CMK (cell line): ENCODE results near the gene NOB1.

Source experiments
- DNase-seq: peaks from one replicate; pipeline ENCODE4 v3.0.0-alpha.2; 2010; ENCODE audit warnings: low read depth

The NOB1 gene

DNA sequence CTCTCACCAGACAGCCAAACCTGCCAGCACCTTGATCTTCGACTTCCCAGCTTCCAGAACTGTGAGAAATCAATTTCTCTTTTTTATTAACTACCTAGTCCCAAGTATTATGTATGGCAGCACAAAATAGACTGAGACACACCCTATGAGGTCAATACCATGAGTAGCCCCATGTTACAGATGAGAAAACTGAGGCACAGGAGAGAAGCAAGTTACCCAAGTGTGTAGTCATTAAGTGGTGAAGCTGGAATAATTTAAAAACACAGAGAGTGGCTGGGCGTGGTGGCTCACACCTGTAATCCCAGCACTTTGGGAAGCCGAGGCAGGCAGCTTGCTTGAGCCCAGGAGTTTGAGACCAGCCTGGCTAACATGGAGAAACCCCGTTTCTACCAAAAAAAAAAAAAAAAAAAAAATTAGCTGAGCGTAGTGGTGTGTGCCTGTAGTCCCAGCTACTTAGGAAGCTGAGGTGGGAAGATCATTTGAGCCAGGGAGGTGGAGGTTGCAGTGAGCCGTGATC, 33.2 kb downstream of the NOB1 start:
- DNase-seq, result no peak

DNA sequence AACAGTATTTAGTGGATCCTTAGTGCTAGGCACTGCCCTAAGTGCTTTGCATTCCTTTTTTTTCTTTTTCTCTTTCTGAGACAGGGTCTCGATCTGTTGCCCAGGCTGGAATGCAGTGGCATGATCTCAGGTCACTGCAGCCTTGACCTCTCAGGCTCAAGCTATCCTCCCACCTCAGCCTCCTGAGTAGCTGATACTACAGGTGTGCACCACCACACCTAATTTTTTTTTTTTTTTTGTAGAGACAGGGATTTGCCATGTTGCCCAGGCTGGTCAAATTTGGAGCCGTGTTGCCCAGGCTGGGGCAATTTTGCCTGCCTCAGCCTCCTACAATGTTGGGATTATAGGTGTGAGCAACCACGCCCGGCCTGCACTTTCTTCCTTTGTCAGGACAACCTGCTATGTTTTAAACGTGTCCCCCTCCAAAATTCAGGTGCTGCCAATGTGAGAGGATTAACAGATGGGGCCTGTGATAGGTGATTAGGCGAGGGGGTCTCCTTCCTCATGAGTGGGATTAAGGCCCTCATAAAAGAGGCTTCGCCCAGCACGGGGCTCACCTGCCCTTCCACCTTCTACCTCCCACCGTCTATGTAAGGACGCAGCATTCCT, 33.8 kb downstream of the NOB1 start:
- DNase-seq, result no peak

DNA sequence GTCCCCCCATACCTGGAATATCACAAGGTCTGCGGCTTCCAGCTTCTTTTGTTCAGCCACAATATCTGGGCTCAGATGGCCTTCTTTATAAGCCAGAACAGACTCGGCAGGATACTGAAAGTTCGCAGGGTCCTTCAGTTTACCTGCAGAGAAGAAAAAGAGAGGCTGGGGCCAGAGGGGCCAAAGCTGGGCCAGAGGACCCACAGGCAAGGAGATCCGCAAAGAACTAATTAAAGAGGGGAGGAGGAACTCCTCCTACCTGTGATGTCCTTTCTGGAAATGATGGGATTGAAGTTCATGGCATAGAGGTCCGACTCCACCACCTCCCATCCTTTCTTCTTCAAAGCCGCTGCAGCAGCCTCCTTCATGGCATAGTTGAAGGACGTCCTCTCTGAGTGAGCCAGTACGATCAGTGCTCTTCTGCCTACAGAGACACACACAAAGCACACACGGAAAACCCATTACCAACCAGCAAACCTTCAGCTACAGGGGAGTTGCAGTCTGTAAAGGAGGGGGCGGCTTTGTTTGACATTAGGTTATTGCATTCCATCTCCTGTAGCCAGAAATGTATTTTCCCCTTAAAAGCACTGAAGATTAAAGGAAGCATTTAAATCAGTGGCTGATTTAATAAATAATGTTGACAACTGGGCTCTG, 36.5 kb downstream of the NOB1 start:
- no peak for DNase-seq

DNA sequence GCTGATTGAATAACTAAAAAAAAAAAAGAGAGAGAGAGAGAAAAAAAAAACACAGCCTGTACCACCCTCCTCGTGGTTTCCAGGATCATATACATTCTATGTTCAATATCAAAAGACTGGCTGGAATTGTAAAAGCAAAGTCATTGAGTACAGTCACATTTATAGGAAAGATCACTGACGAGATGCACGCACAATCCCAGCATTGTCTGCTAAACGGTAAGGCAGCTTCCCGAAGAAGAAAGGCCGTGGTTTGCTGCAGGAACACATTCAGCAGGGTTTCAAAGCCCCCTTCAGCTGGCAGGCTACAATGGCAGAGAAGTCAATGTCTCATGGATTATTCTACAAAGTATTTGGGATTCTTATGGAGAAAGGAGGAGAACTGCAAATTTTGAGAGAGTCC, 37.7 kb downstream of the NOB1 start:
- no peak for DNase-seq

DNA sequence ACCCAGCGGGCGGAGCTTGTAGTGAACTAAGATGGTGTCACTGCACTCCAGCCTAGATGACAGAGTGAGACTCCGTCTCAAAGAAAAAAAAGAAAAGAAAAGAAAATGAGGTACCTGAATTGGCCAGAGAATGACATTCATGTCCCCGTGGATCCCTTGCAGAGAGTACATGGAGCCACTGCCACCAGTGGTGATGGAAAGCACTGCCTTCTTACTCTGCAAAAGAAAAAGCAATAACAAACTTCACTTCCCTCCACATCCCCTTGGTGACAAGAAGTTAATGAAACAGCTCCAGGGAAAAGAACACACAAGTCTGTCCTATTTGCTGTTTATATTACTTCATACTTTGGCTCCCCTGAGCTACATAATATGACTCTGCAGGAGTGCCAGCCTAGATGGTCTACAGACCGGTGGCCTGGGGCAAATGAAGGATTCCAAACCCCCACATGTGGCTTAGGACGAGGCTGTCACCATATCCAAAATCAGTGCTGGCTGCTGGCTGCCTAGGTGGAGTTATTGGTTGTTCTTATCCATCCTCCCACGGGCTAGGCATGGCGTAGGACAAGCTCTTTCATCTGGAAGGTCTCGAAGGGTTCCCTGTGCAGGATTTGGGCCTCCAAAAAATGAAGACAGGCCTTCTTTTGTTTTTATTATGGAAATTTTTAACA, 41.7 kb downstream of the NOB1 start:
- DNase-seq, result no peak

DNA sequence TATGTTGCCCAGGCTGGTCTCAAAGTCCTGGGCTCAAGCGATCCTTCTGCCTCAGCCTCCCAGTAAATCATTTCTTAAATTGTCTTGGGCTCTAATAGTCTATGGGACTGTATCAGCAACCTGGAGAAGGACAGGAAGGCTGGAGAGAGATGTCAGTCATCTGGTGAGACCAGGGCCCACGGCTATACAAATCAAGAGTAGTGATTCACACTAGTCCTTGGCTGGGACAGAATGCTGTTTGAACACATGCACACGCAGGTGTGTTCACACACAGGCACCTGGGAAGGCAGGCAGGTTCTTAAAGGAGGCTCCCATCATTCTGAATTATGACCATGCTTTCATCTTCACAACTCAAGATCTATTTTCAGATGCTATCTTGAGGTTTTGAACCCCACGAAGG, 42.4 kb downstream of the NOB1 start:
- no peak for DNase-seq

DNA sequence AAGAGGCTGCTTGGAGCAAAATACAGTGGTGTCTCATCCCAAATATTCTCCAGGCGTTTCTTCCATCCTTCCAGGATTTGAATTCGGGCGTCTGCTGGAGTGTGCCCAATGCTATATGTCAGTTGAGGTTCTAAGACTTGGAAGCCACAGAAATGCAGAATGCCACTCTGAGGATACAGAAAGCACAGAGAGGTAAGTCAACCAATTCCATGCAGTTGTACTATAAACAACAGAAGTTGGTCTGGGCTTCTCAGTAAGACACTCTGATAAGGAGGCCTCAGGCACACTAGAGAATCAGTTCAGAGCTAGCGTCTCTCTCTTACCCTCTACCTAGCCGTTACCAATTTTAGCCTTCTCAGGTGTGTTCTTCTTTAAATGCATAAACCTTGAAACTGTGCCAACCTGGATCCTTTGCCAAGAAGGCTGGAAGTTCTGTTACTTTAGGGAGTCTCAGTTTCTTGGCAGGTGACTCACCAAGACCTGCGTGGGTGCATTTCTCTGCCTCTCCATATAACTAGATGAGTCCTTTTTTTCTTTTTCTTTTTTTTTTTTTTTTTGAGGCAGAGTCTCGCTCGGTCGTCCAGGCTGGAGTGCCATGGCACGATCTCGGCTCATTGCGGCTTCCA, 43.5 kb downstream of the NOB1 start:
- no peak for DNase-seq

DNA sequence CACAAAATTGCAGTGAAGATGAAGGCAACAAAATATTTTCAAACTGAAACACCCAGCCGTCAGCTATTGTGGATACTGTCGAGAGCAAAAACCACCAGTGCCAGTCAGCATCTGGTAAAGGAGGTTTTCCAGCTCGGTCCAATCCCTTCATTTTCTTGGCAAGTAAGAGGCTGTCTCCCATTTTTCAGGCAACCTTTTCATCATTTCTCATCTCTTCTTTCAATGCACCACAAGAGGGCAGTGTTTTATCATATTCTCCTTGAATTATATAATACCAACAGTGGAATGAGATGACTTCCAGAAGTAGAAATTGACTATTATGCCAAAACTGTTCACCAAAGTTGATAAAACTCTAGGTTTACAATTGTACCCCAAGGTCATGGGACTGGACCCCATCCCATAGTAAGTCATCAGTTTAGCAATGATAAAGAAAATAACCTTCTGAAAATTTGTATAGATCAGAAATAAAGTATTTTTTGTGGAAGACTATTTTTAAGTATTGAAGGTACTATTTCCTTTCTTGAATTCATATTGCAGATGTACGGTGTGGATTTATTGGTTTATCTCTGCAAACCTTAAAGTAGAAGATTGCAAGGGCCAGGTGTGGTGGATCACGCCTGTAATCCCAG, 45.2 kb downstream of the NOB1 start:
- no peak for DNase-seq

DNA sequence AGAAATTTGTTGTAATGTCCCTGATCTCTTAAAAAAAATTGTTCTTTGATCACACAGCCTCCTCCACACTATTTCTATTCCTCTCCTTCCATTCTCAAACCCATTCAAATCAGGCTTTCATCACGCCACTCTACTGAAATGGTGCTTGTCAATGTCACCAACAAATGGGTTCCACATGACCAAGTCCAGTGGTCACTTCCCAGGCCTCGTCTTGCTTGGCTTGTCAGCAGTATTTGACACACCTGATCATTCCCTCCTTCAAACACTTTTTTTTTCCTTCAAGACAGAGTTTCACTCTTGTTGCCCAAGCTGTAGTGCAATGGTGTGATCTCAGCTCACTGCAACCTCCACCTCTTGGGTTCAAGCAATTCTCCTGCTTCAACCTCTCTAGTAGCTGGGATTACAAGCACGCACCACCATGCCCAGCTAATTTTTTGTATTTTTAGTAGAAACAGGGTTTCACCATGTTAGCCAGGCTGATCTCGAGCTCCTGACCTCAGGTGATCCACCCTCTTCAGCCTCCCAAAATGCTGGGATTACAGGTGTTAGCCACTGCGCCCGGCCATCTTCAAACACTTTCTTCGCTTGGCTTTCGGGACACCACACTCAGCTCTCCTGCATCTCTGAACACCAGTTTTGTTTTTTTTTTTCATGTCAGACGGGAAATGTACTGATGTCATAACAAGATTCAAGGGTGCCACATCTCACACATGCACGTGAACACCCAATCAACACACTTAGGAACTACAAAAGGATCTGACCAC, 46.6 kb downstream of the NOB1 start:
- no peak for DNase-seq

DNA sequence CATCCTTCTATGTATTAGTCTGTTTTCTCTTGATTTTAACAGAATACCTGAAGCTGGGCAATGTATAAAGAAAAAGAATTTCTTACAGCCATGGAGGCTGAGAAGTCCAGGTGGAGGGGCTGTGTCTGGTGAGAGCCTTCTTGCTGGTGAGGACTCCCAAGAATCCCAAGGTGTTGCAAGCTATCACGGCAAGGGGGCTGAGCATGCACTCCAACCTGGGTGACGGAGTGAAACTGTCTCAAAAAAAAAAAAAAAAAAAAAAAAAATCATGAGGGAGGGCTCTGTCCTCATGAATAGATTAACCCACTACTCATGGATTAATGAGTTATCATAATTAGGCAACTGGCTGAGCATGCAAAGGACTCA, 47.8 kb downstream of the NOB1 start:
- no peak for DNase-seq

DNA sequence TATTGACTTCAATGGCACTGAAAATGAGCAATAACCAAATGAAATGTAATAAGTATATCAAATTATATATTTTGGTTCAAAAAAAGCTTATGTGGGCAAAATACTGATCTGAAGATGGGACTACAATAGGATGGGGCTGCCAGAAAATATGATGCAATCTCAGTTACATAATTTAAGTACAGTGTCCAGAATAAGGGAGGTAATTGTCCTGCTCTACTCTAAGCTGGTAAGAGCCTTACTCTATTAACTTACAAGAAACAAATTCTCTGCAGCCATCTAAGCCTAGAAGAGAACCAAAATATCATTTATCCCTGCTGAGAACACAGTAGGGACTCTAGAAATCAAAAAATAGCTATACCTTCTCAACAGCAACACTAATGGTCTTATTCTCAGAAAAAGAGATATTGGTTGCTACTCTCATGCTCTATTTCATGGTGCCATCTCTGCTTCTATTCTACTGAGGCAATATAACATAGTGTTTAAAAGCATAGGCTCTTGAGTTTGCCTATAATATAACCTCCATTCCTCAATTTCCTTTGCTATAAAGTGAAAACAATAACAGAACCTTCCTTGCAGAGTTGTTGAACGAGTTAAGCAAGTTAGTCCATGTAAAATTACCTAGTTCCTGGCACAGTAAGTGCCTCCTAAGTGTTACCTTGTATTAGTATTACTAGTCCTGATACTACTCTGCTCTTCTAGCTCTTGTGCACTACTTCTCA, 48.3 kb downstream of the NOB1 start:
- no peak for DNase-seq

DNA sequence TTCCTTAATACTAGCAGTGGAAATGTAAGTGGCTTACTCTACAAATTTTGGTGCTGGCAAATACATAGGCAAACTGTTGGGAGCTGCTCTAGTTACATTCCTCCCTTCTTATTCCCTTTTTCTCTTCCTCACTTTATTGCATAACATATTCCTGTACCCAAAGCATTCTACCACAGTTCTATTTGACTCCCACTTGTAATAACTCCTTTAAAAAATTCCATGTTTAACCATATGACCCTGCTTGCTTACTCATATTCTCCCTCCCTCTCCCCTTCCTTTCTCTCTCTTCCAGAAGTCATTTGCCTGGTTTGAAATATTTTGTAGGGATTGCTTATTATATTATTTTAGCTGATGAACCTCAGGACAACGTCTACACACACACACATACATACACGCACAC, 51.1 kb downstream of the NOB1 start:
- no peak for DNase-seq

DNA sequence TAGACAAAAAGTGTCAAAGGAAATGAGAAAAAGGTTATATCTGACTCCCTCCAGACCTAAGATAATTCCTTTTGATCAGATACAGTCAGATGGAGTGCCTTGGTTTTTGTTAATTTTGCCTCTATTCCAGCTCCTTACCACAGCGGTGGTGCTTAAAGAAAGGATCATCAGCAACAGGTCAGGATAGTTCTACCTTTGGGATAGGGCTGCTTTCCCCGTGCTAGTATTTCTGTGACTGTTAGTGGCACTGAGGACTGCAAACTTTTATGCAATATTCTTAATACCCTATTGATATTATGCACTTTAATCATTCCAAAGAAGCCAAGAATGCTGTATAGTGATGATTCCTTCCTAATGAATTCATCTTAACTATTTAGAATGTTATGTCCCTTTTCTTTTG, 52.9 kb downstream of the NOB1 start:
- DNase-seq, result no peak

DNA sequence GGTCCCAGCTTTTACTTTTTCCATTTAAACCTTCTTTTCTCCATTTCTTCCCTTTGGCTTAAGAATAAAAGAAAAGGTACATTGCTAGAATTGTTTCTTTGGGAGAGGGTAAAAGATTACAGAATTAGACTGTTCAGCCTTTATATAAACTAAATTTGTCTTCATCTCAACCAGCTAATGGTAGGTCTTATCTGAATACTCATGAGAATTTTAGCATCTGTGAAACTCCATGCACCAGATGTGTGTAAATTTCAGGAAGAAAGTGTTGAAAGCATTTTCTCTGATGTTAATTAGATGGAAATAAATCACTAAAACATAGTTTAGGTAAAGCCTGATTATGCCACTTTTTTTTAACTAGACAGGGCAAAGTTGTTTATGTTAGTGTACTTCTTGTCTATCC, 53.3 kb downstream of the NOB1 start:
- DNase-seq, result no peak

DNA sequence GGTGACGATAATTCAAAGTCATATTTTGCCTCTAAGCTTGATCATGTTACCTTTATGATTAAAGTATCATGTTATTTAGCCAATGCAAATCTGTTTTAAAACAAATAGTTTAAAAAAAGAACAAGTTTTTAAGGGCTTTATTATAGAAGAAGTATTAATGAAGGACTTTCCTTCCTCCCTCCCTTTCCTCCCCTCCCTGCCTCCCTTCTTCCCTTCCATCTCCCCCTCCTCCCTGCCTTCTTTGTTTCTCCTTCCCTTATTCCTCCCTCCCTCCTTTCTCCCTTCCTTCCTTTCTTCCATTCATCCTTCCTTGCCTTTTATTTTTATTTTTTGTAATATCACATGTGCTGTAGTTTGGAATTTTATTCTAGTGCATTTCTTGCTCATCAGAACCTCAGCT, 54.8 kb downstream of the NOB1 start:
- DNase-seq, result no peak

DNA sequence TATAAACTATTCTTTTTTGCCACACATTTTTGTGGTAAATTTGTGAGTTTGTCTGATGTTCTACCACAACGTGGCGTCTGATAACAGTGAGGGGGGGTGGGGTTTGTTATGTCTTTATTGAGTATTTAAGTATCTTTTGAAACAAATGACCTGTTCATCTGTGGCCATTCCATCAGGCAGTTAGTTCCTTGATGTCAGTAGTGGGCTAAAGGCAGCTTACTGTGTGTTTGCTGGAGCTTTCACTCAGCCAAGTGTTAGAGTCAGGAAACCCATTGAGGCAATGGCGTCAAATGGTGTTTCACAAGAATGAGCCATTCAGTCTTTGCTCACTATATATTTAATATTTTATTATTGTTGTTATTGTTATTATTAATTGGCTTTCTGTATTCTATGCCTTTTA, 56.3 kb downstream of the NOB1 start:
- no peak for DNase-seq

DNA sequence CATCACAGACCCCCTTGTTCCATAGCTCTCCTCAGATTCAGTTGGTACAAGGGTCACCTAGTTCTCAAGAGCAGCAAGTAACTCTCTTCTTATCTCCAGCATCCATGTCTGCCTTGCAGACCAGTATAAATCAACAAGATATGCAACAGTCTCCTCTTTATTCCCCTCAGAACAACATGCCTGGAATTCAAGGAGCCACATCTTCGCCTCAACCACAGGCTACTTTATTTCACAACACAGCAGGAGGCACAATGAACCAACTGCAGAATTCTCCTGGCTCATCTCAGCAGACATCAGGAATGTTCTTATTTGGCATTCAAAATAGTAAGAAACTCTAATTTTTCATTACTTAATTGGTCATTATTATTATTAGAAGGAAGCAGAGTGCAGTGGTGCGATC, 60.8 kb downstream of the NOB1 start:
- DNase-seq, result no peak

DNA sequence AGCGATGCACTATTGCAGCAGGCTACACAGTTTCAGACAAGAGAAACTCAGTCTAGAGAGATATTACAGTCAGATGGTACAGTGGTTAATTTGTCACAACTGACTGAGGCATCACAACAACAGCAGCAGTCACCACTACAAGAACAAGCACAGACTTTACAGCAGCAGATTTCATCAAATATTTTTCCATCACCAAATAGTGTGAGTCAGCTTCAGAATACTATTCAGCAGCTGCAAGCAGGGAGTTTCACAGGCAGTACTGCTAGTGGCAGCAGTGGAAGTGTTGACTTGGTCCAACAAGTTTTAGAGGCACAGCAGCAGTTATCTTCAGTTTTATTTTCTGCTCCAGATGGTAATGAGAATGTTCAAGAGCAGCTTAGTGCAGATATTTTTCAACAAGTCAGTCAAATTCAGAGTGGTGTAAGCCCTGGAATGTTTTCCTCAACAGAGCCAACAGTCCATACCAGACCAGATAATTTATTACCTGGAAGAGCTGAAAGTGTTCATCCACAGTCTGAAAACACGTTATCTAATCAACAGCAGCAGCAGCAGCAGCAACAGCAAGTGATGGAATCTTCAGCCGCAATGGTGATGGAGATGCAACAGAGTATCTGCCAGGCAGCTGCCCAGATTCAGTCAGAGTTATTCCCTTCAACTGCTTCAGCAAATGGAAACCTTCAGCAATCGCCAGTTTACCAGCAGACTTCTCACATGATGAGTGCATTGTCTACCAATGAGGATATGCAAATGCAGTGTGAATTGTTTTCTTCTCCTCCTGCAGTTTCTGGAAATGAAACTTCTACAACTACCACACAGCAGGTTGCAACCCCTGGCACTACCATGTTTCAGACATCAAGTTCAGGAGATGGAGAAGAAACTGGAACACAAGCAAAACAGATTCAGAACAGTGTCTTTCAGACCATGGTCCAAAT, 62.5 kb downstream of the NOB1 start:
- no peak for DNase-seq
